Stimulated activated CD4-positive, alpha-beta T cell treated with anti-CD3 and anti-CD28 coated beads, TNF-alpha, amount 100 ng/mL, for 48 hours (primary cell): ENCODE measurements around the gene ERO1A.

ENCODE experiments used
- DNase-seq, 3 donors: peaks; one replicate each; pipeline ENCODE4 v3.0.0-alpha.2; 2020; ENCODE audit warnings: low read depth in 3 of 3

ERO1A gene

DNA sequence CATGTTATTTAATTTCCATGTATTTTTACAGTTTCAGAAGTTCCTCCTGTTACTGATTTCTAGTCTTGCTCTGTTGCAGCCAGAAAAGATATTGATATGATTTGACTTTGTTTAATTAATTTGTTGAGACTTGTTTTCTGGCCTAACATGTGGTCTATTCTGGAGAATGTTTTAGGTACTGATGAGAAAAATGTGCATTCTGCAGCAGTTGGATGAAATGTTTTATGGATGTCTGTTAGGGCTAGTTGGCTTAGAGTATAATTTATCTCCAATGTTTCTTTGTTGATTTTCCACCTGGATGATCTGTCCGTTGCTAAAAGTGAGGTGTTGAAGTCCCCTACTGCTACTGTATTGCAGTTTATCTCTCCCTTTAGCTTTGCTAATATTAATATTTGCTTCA, 88.3 kb downstream of the ERO1A start:
- no peak for DNase-seq

DNA sequence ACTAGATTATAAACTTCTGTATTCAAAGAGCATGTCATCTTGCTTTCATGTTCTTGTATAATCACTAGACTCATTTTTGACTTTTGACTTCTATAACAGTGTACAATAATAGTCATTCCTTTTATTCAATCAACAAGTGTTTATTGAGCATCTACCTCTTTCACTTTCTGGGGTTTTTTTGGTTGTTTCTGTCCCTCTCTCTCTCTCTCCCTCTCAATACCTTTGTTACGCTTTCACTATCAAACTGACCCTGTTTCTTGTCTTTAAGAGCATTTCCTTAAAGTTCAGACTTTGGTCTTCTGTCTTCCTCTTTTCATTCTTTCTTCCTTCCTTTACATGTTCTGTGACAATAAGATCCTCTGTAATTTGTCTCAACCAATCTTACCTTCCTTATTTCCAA, 93.2 kb downstream of the ERO1A start:
- no peak for DNase-seq

DNA sequence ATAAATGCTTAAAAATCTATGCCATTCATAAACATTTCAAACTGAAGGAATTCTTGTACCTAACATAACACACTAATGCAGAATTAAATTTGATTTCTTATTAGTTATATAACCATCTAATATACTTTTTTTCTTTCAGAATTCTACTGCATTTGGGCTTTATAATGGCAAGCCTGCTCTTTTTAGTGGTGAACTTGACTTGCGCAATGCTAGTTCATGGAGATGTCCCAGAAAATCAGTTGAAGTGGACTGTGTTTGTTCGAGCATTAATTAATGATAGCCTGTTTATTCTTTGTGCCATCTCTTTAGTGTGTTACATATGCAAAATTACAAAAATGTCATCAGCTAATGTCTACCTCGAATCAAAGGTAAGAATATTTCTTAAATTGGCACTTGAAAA, 95.4 kb downstream of the ERO1A start:
- no peak for DNase-seq

DNA sequence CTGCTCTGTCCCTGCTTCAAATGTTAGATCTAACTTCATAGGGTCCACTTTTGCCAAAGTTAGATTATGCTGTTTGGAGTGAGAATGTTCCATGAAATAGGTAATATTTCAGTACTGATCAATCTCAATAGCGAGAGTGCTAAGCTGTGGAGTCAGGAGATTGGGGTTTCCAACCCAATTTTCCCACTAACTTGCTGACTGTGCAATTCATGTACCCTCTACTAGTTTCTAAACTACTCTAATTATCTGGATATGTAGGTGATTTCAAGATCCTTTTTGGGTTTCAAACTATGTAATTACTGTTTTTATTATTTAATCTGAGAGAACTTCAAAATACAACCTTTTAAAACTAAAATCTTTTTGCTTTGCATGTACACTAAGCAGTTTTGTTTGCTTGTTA, 96.8 kb downstream of the ERO1A start:
- DNase-seq = no peak

DNA sequence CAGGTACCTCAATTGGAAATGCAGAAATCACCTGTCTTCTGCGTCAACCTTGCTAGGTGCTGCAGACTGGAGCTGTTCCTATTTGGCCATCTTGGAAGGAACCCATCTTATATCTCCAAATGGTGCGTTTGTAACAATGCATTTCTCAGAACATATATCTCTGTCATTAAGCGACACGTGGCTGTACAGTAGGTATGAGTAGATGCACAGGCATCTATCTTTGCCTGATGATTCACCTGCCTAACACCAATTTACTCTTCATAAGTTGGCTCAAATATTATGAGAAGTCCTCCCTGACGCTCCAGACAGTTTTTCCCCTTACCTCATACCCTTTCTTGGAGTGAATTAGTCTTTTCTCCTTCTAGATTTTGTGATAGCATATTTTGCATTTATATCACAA, 98.5 kb downstream of the ERO1A start:
- no peak for DNase-seq

DNA sequence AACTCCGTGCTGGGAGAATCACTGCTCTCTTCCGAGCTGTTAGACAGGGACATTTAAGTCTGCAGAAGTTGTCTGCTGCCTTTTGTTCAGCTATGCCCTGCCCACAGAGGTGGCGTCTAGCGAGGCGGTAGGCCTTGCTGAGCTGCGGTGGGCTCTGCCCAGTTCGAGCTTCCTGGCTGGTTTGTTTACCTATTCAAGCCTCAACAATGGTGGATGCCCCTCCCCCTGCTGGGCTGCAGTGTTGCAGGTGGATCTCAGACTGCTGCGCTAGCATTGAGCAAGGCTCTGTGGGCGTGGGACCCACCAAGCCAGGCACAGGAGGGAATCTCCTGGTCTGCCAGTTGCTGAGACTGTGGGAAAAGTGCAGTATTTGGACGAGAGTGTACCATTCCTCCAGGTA, 99.0 kb downstream of the ERO1A start:
- no peak for DNase-seq

DNA sequence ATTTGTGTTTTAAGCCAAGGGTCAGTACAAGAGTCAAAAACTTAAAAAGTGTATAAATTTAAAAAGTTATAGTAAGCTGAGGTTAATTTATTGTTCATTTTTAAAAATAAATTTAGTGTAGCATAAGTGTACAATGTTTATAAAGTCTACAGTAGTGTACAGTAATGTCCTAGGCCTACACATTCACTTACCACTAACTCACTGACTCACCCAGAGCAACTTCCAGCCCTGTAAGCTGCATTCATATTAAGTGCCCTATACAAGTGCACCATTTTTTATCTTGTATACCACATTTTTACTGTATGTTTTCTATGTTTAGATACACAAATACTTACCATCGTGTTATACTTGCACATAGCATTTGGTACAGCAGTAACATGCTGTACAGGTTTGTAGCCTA, 105.0 kb downstream of the ERO1A start:
- no peak for DNase-seq
